Panc1 (cell line): ENCODE measurements around the gene ZFC3H1. TPM values are rescaled to one million over a fixed set of nuclear protein-coding genes. Genes with fewer than 3 reads are reported as not detected.

Experiments used
- ATAC-seq: fragments of 200-7000 bp; cut with Tn5 transposase; 2 replicates; pipeline ENCODE4 v1.9.1; 2020; ENCODE audit warnings: mild to moderate bottlenecking, moderate library complexity
- BruUV-seq: library from RNA; stranded (reverse); fragments of 400-500 nt; replicated peaks from 2 replicates; lab custom pipeline; 2021; lab: Mats Ljungman, UMichigan
- CTCF ChIA-PET: fragments of 300-600 bp; sonication (Branson Sonifier 250); formaldehyde crosslinking; loops from one replicate; lab custom pipeline; 2022; ENCODE audit warnings: antibody characterized with exemption; lab: Charles Lee
- POLR2A ChIA-PET: fragments of 300-600 bp; sonication (Branson Sonifier 250); formaldehyde crosslinking; loops from one replicate; lab custom pipeline; 2022; ENCODE audit warnings: antibody characterized with exemption; lab: Charles Lee
- DNase-seq: peaks from one replicate; pipeline ENCODE4 v3.0.0-alpha.2; 2010; ENCODE audit warnings: low read depth, low spot score
- H3K27ac ChIP-seq: 2 replicates; pipeline ENCODE4 v1.5.1; 2011; ENCODE audit warnings: mild to moderate bottlenecking, low read length, inconsistent platforms
- H3K27me3 ChIP-seq: fragments of 200-500 bp; sonication (Bioruptor generic); 2 replicates; pipeline ENCODE4 v1.6.0; 2014; ENCODE audit warnings: low read length, inconsistent platforms; ENCODE audit not compliant: control insufficient read depth, insufficient read depth
- H3K36me3 ChIP-seq: fragments of 200-500 bp; sonication (Bioruptor generic); 2 replicates; pipeline ENCODE4 v1.5.1; 2014; ENCODE audit warnings: inconsistent platforms, mild to moderate bottlenecking, low read length, moderate library complexity; ENCODE audit not compliant: control insufficient read depth, insufficient read depth
- H3K4me1 ChIP-seq: 2 replicates; pipeline ENCODE4 v1.5.1; 2011; ENCODE audit warnings: inconsistent platforms, mild to moderate bottlenecking, low read length, moderate library complexity; ENCODE audit not compliant: control insufficient read depth, insufficient read depth
- H3K4me3 ChIP-seq, 2 experiments: 2 replicates each; pipeline ENCODE4 v1.5.1; 2011 to 2012; ENCODE audit warnings: low read depth in 2 of 2, low read length in 2 of 2, mild to moderate bottlenecking in 2 of 2, inconsistent platforms in 1 of 2, moderate library complexity in 1 of 2
- H3K9me3 ChIP-seq: fragments of 200-500 bp; sonication (Bioruptor generic); 2 replicates; pipeline ENCODE4 v1.5.1; 2014; ENCODE audit warnings: low read depth, mild to moderate bottlenecking, inconsistent platforms, low read length, moderate library complexity; ENCODE audit not compliant: control insufficient read depth, insufficient read depth
- CTCF ChIP-seq: fragments of 450-650 bp; IDR thresholded peaks from 2 replicates; pipeline ENCODE4 v1.5.1; 2017; ENCODE audit warnings: mild to moderate bottlenecking
- POLR2AphosphoS5 ChIP-seq: IDR thresholded peaks from 2 replicates; pipeline ENCODE4 v1.6.1; 2012; ENCODE audit warnings: mild to moderate bottlenecking, low read depth, low read length, moderate library complexity
- REST ChIP-seq, 2 experiments: IDR thresholded peaks; 2 replicates each; pipeline ENCODE4 v1.6.1; 2011 to 2012; ENCODE audit warnings: low read depth in 2 of 2, control low read depth in 1 of 2, low read length in 1 of 2, mild to moderate bottlenecking in 1 of 2, moderate library complexity in 1 of 2; ENCODE audit not compliant: insufficient read depth in 1 of 2
- SIN3A ChIP-seq: IDR thresholded peaks from 2 replicates; pipeline ENCODE4 v1.6.1; 2012; ENCODE audit warnings: low read depth, mild to moderate bottlenecking, low read length, moderate library complexity, borderline replicate concordance; ENCODE audit not compliant: insufficient read depth
- TCF7L2 ChIP-seq: IDR thresholded peaks from 2 replicates; pipeline ENCODE4 v1.6.1; 2011; ENCODE audit warnings: mild to moderate bottlenecking, low read depth, low read length, inconsistent platforms
- in situ Hi-C: cut with HindIII; loops from 2 replicates; pipeline ENCODE4 v1.10.0; 2016; ENCODE audit warnings: low sequenced_read_pairs, low pct_unique_long_range_greater_than_20kb
- intact Hi-C: fragments of 100-400 bp; cut with micrococcal nuclease; formaldehyde crosslinking; loops from one replicate; pipeline ENCODE4 v1.10.0; 2022; ENCODE audit not compliant: unreplicated experiment
- total RNA-seq: library from RNA; stranded (reverse); gene quantifications from one replicate; pipeline ENCODE4 v1.2.1, GENCODE V29; 2021; ENCODE audit not compliant: unreplicated experiment

The ZFC3H1 gene
- total RNA-seq, 1 experiment from 2014 or later, result 38.2 TPM

- DNase-seq, result no peak
- in situ Hi-C loops, result no loop called here
- no peak for ATAC-seq
- peaks cover 71% of the 10 kb centered on the region for H3K36me3 ChIP-seq
- CTCF ChIA-PET, result no interaction called here
- H3K9me3 ChIP-seq, result no peaks in the 10 kb centered on the region
- TF ChIP-seq CTCF (no peak), POLR2AphosphoS5 (no peak), TCF7L2 (no peak), REST (IDR thresholded peaks at IDR 0.05; ENCODE audit: insufficient read depth in 1 of 2, low read depth in 2 of 2, low read length in 1 of 2) (no peak), SIN3A (no peak)
- POLR2A ChIA-PET, result no interaction called here
- BruUV-seq, result no TSS peak
- H3K4me1 ChIP-seq, result no peaks in the 10 kb centered on the region
- no peak overlapping the region for H3K27ac ChIP-seq
- intact Hi-C loops, result no loop called here
- no peak overlapping the region for H3K4me3 ChIP-seq
- no peaks in the 10 kb centered on the region for H3K27me3 ChIP-seq
Measured at GRCh38 chr12:71625476-71625875, 38.2 kb downstream of the ZFC3H1 start.

- POLR2A ChIA-PET, result no interaction called here
- Histone ChIP-seq H3K9me3 (no peaks in the 10 kb centered on the region), H3K27ac (no peak overlapping the region), H3K36me3 (peaks cover 61% of the 10 kb centered on the region), H3K27me3 (no peaks in the 10 kb centered on the region), H3K4me1 (no peaks in the 10 kb centered on the region), H3K4me3 (no peak overlapping the region)
- ATAC-seq (no peak), DNase-seq (no peak)
- CTCF ChIA-PET, result no interaction called here
- TF ChIP-seq CTCF (no peak), REST (IDR thresholded peaks at IDR 0.05; ENCODE audit: insufficient read depth in 1 of 2, low read depth in 2 of 2, low read length in 1 of 2) (no peak), TCF7L2 (no peak), SIN3A (no peak), POLR2AphosphoS5 (no peak)
- BruUV-seq, result no TSS peak
- in situ Hi-C loops (no loop called here), intact Hi-C loops (no loop called here)
Measured at GRCh38 chr12:71621938-71622337, 41.7 kb downstream of the ZFC3H1 start.
